Suprapubic skin (tissue), 4 donors: Measurements from ENCODE around the gene MAGI1. TPM values are rescaled to one million over a fixed set of nuclear protein-coding genes. Genes with fewer than 3 reads are reported as not detected.
"Not testable (repeated sequence)": the region's sequence is repeated elsewhere in the genome, so short reads cannot be mapped to it uniquely, and the experiment has no call there.

Source experiments
- DNase-seq, 2 donors: peaks; one replicate each; pipeline ENCODE4 v3.0.0-alpha.2; 2019; ENCODE audit warnings: low spot score in 2 of 2
- H3K27ac ChIP-seq: fragments of 200-600 bp; sonication (generic); one replicate; pipeline ENCODE4 v1.5.1; 2019
- H3K27me3 ChIP-seq: fragments of 200-600 bp; sonication (generic); one replicate; pipeline ENCODE4 v1.5.1; 2019
- H3K36me3 ChIP-seq: fragments of 200-600 bp; sonication (generic); one replicate; pipeline ENCODE4 v1.5.1; 2019
- H3K4me1 ChIP-seq: fragments of 200-600 bp; sonication (generic); one replicate; pipeline ENCODE4 v1.5.1; 2019
- H3K4me3 ChIP-seq: fragments of 200-600 bp; sonication (generic); one replicate; pipeline ENCODE4 v1.5.1; 2019; ENCODE audit warnings: mild to moderate bottlenecking
- H3K9me3 ChIP-seq: fragments of 200-600 bp; sonication (generic); one replicate; pipeline ENCODE4 v1.5.1; 2019
- EP300 ChIP-seq: sonication (generic); formaldehyde crosslinking; IDR thresholded peaks from one replicate; pipeline ENCODE4 v1.6.1; 2017; ENCODE audit warnings: antibody characterized with exemption
- POLR2A ChIP-seq, 2 donors: fragments of 450-650 bp; IDR thresholded peaks; one replicate each; pipeline ENCODE4 v1.6.1; 2017; ENCODE audit warnings: antibody characterized with exemption in 2 of 2, mild to moderate bottlenecking in 2 of 2, moderate library complexity in 2 of 2
- POLR2AphosphoS5 ChIP-seq, 3 donors: sonication (generic); formaldehyde crosslinking; IDR thresholded peaks; one replicate each; pipeline ENCODE4 v1.6.1; 2017; ENCODE audit warnings: antibody characterized with exemption in 3 of 3
- WGBS: methylation state at CpG from one replicate; pipeline ENCODE4 v1.1.5; 2018; 5-methylcytosine and 5-hydroxymethylcytosine counted together
- total RNA-seq, 4 donors: library from RNA; depleted of rRNA; stranded (reverse); fragments of >200 nt; gene quantifications; one replicate each; pipeline ENCODE4 v1.1.0, GENCODE V29; 2016
- TF ChIP-seq, protein P1 (sequence below), 2 donors: fragments of 200-600 bp in 1 of 2; fragments of 450-650 bp in 1 of 2; sonication (generic) in 1 of 2; IDR thresholded peaks; one replicate each; pipeline ENCODE4 v1.5.1; 2016 to 2019; ENCODE audit warnings: antibody characterized with exemption in 2 of 2, mild to moderate bottlenecking in 1 of 2, moderate library complexity in 1 of 2

The MAGI1 gene
- total RNA-seq, 4 donors from 2014 or later = 37.9 to 71.5 (median 48.6) TPM

DNA sequence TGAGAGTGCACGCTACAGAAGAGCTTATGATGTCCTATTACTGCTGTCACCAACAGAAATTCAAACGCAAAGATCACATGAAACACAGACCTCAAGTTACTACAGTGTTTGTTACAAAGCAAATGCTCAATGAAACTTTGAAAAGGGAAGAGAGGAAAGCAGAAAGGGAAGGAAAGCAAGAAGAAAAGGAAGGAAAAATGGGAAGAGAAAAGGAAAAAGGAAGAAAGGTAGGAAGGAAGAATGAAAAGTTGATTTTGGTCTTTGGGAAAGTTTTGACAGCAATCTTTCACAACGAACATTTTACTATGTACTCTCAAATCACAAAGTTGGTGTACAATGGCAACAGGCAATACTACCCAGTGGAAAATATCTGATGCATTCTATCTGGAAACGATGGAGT is 514.8 kb downstream of the MAGI1 start:
- Histone ChIP-seq H3K27ac (no peak overlapping the region), H3K4me3 (no peak overlapping the region), H3K27me3 (no peaks in the 10 kb centered on the region), H3K4me1 (no peaks in the 10 kb centered on the region), H3K9me3 (no peaks in the 10 kb centered on the region), H3K36me3 (no peaks in the 10 kb centered on the region)
- TF ChIP-seq POLR2AphosphoS5 (IDR thresholded peaks at IDR 0.05) (no peak), EP300 (no peak), POLR2A (IDR thresholded peaks at IDR 0.05) (no peak)
- TF ChIP-seq, protein P1, sequence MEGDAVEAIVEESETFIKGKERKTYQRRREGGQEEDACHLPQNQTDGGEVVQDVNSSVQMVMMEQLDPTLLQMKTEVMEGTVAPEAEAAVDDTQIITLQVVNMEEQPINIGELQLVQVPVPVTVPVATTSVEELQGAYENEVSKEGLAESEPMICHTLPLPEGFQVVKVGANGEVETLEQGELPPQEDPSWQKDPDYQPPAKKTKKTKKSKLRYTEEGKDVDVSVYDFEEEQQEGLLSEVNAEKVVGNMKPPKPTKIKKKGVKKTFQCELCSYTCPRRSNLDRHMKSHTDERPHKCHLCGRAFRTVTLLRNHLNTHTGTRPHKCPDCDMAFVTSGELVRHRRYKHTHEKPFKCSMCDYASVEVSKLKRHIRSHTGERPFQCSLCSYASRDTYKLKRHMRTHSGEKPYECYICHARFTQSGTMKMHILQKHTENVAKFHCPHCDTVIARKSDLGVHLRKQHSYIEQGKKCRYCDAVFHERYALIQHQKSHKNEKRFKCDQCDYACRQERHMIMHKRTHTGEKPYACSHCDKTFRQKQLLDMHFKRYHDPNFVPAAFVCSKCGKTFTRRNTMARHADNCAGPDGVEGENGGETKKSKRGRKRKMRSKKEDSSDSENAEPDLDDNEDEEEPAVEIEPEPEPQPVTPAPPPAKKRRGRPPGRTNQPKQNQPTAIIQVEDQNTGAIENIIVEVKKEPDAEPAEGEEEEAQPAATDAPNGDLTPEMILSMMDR (IDR thresholded peaks at IDR 0.05) = no peak
- DNase-seq = no peak
- 81% methylated on average over 4 of the region's 4 CpGs for WGBS

DNA sequence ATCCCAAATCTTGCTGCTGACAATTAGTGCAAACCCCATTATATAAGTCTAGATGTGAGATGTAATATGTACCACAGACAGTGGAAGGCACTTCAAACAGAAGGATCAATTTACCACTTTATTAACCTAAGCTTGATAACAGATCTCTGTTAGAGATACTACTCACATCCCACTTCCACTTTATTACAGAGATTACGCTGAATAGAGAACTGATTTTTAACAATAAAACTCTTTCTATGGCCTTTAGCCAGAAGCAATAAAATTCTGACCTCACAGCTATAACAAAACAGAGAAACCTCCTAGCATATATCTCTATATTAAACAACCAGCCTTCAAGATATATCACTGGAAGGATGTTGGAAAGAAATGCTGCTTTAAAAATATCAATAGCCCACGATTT is 517.7 kb downstream of the MAGI1 start:
- no peak overlapping the region for H3K4me3 ChIP-seq
- no peak for DNase-seq
- H3K4me1 ChIP-seq = no peaks in the 10 kb centered on the region
- TF ChIP-seq POLR2A (IDR thresholded peaks at IDR 0.05) (no peak), POLR2AphosphoS5 (IDR thresholded peaks at IDR 0.05) (no peak), EP300 (no peak)
- TF ChIP-seq, protein P1 (IDR thresholded peaks at IDR 0.05) = no peak
- H3K9me3 ChIP-seq = no peaks in the 10 kb centered on the region
- 68% methylated on average over 2 of the region's 2 CpGs for WGBS
- no peaks in the 10 kb centered on the region for H3K36me3 ChIP-seq
- no peak overlapping the region for H3K27ac ChIP-seq
- no peaks in the 10 kb centered on the region for H3K27me3 ChIP-seq

DNA sequence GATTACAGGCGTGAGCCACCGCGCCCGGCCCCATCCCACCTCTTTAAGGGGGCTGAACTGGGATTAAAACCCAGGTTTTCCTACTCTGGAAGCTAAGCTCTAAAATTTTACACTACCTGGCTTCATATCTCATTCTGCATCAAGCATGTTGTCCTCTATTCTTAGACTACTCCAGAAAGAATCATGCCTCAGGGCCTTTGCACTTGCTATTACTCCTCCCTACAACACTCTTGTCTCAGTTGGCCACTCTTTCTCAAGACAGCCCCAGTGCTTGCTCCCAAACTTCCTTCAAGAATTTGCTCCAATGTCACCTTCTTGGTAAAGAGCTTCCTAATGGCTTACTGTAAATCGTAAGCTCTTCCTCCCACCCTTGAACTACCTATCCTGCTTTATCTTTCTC is 521.7 kb downstream of the MAGI1 start:
- Histone ChIP-seq H3K4me1 (no peaks in the 10 kb centered on the region), H3K9me3 (no peaks in the 10 kb centered on the region), H3K36me3 (no peaks in the 10 kb centered on the region), H3K27me3 (no peaks in the 10 kb centered on the region), H3K27ac (no peak overlapping the region), H3K4me3 (no peak overlapping the region)
- no peak for DNase-seq
- 99% methylated on average over 5 of the region's 5 CpGs for WGBS
- TF ChIP-seq POLR2A (IDR thresholded peaks at IDR 0.05) (no peak), POLR2AphosphoS5 (IDR thresholded peaks at IDR 0.05) (no peak), EP300 (no peak)
- TF ChIP-seq, protein P1 (IDR thresholded peaks at IDR 0.05) = no peak

DNA sequence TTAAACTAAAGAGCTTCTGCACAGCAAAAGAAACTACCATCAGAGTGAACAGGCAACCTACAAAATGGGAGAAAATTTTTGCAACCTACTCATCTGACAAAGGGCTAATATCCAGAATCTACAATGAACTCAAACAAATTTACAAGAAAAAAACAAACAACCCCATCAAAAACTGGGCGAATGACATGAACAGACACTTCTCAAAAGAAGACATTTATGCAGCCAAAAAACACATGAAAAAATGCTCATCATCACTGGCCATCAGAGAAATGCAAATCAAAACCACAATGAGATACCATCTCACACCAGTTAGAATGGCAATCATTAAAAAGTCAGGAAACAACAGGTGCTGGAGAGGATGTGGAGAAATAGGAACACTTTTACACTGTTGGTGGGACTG is 524.4 kb downstream of the MAGI1 start:
- H3K9me3 ChIP-seq, H3K4me1 ChIP-seq, DNase-seq, H3K27ac ChIP-seq, H3K4me3 ChIP-seq, H3K27me3 ChIP-seq, H3K36me3 ChIP-seq: not testable (repeated sequence)
- 100% methylated on average over 1 of the region's 1 CpG for WGBS

DNA sequence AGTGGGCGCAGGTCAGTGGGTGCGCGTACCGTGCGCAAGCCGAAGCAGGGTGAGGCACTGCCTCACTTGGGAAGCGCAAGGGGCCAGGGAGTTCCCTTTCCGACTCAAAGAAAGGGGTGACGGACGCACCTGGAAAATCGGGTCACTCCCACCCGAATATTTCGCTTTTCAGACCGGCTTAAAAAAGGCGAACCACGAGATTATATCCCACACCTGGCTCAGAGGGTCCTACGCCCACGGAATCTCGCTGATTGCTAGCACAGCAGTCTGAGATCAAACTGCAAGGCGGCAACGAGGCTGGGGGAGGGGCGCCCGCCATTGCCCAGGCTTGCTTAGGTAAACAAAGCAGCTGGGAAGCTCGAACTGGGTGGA is 529.3 kb downstream of the MAGI1 start:
- H3K4me3 ChIP-seq, H3K27ac ChIP-seq, H3K4me1 ChIP-seq, DNase-seq, H3K27me3 ChIP-seq, H3K9me3 ChIP-seq, H3K36me3 ChIP-seq: not testable (repeated sequence)
- 80% methylated on average over 20 of the region's 24 CpGs for WGBS

DNA sequence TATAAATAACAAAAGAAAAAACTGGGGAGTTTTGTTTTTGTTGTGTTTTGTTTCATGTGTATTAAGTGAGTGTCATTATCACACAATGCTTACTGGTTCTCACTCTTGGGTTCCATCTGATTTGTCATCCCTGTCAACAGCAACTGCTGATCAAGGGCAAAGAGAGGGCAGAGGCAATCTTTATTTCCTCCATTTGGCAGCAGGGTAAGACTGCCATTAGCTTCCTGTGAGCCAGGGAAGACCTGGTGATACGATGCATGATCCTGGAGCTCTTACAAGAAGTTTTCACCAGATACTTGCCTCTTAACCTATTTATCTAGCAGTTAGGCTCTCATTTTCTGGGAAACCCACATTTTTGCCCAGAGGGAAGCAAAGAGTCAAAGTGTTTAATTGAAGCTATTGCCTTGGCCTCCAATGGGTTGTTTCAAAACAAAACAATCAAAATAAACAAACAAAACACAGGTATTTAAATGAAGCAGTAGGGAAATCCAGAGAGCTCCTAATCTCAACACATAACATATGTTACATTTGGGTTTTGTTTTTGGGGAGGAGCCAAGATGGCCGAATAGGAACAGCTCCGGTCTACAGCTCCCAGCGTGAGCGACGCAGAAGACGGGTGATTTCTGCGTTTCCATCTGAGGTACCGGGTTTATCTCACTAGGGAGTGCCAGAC is 529.8 kb downstream of the MAGI1 start:
- no peak for DNase-seq
- no peaks in the 10 kb centered on the region for H3K4me1 ChIP-seq
- H3K27ac ChIP-seq = no peak overlapping the region
- H3K9me3 ChIP-seq = no peaks in the 10 kb centered on the region
- WGBS = 85% methylated on average over 9 of the region's 9 CpGs
- H3K27me3 ChIP-seq = no peaks in the 10 kb centered on the region
- TF ChIP-seq POLR2A (IDR thresholded peaks at IDR 0.05) = no peak
- TF ChIP-seq, protein P1 (IDR thresholded peaks at IDR 0.05) = no peak
- no peak for TF ChIP-seq EP300
- TF ChIP-seq POLR2AphosphoS5 (IDR thresholded peaks at IDR 0.05) = no peak
- no peaks in the 10 kb centered on the region for H3K36me3 ChIP-seq
- no peak overlapping the region for H3K4me3 ChIP-seq
